Fibroblast of lung (primary cell): ENCODE results near the gene CCNI.

ENCODE experiments used
- CTCF ChIP-seq, 2 donors: IDR thresholded peaks in 1 of 2; conservative IDR thresholded peaks in 1 of 2; 1 replicate in 1 of 2; 2 replicates in 1 of 2; pipeline ENCODE4 v1.5.1; 2011 to 2012; ENCODE audit warnings: low read length in 2 of 2, control low read depth in 1 of 2, inconsistent platforms in 1 of 2, low read depth in 1 of 2, mild to moderate bottlenecking in 1 of 2
- EZH2 ChIP-seq: IDR thresholded peaks from 2 replicates; pipeline ENCODE4 v1.5.1; 2012; ENCODE audit warnings: low read length, control low read depth, mild to moderate bottlenecking; ENCODE audit errors: missing control alignments

GRCh38 chr4:77052352-77052751, 23.4 kb downstream of the CCNI start:
- TF ChIP-seq CTCF (conservative IDR thresholded peaks at IDR 0.05 in 1 of 2, IDR thresholded peaks at IDR 0.05 in 1 of 2; ENCODE audit: low read depth in 1 of 2, low read length in 2 of 2) (peak; percentile 29 to 43), EZH2 (no peak)
